Stimulated activated CD4-positive, alpha-beta T cell treated with anti-CD3 and anti-CD28 coated beads, TNF-alpha, amount 100 ng/mL, for 24 hours (primary cell): ENCODE measurements around the gene KRT75.

Experiments used
- DNase-seq, 3 experiments: peaks; one replicate each; pipeline ENCODE4 v3.0.0-alpha.2; 2020; ENCODE audit warnings: low read depth in 3 of 3

KRT75 gene

GRCh38 chr12:52391618-52392002 is 42.6 kb downstream of the KRT75 start:
- no peak for DNase-seq

- no peak for DNase-seq
Measured at GRCh38 chr12:52390739-52391617, 43.2 kb downstream of the KRT75 start.

- DNase-seq: no peak
Measured at GRCh38 chr12:52389313-52390207, 44.6 kb downstream of the KRT75 start.

DNA sequence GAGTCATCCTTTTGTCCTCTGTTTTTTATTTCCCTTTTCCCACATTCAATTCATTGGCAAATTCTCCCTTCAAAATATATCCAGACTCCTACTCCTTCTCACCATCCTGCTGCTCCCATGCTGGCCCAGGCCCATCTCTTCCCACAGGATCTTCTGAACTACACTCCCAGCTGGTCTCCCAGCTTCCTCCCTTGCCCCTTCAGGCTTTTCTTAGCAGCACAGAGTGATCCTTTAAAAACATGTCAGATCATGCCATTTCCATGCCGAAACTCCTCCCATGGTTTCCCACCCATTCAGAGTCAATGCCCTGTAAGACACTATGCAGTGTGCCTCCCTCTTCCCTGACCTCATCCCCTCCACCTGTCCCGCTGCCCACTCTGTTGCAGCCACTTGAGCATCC is 46.3 kb downstream of the KRT75 start:
- DNase-seq: no peak

DNA sequence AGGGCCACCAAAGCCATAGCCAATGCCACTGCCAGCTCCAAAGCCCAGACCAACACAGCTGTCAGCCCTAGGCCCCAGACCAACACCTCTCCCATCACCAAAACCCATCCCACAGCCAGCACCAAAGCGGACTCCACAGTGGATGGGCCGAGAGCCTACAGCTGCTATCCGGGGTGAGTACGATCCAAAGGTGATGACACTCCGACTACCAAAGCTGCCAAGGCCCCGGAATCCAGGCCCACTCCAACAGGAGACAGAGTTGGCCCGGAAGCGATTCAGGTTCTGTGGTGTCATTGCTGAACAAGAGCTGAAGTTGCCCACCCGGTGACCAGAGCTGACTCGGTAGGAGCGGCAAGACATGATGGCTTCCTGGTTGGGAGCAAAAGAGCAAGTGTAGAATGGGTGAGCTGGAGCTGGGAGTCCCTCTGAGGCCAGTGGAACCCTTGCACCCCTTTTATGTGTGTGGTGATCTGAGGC is 48.9 kb downstream of the KRT75 start, which contains the start of gene KRT84:
Gene KRT84 (minus strand): TSS at position 427 of the 477 bp plus-strand sequence. CDS start 67 bp downstream, at position 360.
- no peak for DNase-seq

- DNase-seq: no peak
Measured at GRCh38 chr12:52383331-52383730, 50.8 kb downstream of the KRT75 start.

DNA sequence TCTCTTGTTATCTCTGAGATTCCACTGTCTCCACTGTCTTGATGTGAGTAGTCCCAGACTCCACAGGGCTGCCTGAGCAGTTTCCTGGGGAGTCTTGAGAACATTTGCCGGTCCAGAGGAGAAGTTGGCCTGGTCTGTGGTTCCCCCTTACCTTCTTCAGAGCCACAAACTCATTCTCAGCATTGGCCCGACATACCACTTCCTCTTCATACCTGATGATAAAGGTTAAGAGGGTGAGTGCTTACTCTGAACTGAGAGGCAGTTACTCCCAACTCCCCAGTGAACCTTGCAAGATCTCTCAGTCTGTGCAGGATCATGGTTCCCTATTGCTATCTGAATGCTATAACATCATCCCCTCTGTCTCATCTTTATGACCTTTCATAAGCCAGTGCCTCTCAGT is 51.3 kb downstream of the KRT75 start:
- DNase-seq: no peak

DNA sequence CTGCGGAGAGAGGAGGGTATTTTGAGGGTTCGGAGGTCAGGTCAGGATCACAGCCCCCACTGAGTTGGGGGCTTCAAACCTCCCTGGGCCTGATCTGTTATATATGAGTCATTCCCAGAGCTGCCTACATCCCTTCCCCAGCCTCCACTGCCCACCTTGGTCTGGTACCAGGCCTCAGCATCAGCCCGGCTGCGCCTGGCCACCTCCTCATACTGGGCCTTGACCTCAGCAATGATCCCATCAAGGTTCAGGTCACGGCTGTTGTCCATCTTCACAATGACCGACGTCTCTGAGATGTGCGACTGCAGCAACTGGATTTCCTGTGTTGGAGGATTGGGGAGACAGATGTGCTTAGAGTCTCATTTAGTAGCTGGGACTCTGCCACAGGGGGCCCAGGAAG is 53.0 kb downstream of the KRT75 start:
- no peak for DNase-seq

GRCh38 chr12:52380271-52380694 is 53.9 kb downstream of the KRT75 start:
- DNase-seq: no peak

- DNase-seq: no peak
Measured at GRCh38 chr12:52379536-52379935, 54.6 kb downstream of the KRT75 start.

GRCh38 chr12:52378091-52378490 is 56.1 kb downstream of the KRT75 start:
- DNase-seq: no peak

- DNase-seq: no peak
Measured at GRCh38 chr12:52377266-52377665, 56.9 kb downstream of the KRT75 start.
